Measurements from ENCODE around the gene AQP1. TPM values are rescaled to one million over a fixed set of nuclear protein-coding genes. Genes with fewer than 3 reads are reported as not detected.
A peak's percentile ranks its signal among the peaks of the same experiment; 100 is the strongest.

Gene AQP1
- total RNA-seq, 4 donors from 2014 or later: 81.9 to 149 (median 113) TPM

GRCh38 chr7:30906515-30907240 is 5.0 kb upstream of the AQP1 start:
- no peak overlapping the region for H3K4me3 ChIP-seq
- ATAC-seq: no peak
- TF ChIP-seq POLR2A (IDR thresholded peaks at IDR 0.05) (no peak), CTCF (IDR thresholded peaks at IDR 0.05 in 4 of 5, conservative IDR thresholded peaks at IDR 0.05 in 1 of 5) (no peak)

GRCh38 chr7:30907527-30908267 is 4.0 kb upstream of the AQP1 start:
- no peaks in the 10 kb centered on the region for H3K27me3 ChIP-seq
- peak overlapping the region; percentile 25 to 61 (median 50) for H3K27ac ChIP-seq
- intact Hi-C loops (cut with DNase I; ENCODE audit: low total_unique reads) (no loop called here), in situ Hi-C loops (cut with MboI; ENCODE audit: low sequenced_read_pairs in 4 of 4) (no loop called here)
- DNase-seq (no peak), ATAC-seq (peak; percentile 8 to 37)
- TF ChIP-seq CTCF (IDR thresholded peaks at IDR 0.05 in 4 of 5, conservative IDR thresholded peaks at IDR 0.05 in 1 of 5): no peak
- TF ChIP-seq POLR2A (IDR thresholded peaks at IDR 0.05): no peak
- no peaks in the 10 kb centered on the region for H3K36me3 ChIP-seq
- no peaks in the 10 kb centered on the region for H3K9me3 ChIP-seq
- H3K4me3 ChIP-seq: no peak overlapping the region
- H3K4me1 ChIP-seq: peaks cover 3 to 14% of the 10 kb centered on the region in 2 donors

More at GRCh38 chr7:30906515-30907240, 5.0 kb upstream of the AQP1 start:
- H3K27ac ChIP-seq: peak overlapping the region in 3 of 4 donors; percentile 3 to 59 (median 25)
- in situ Hi-C loops (cut with MboI; ENCODE audit: low sequenced_read_pairs in 4 of 4): no loop called here
- peaks cover 3 to 14% of the 10 kb centered on the region in 2 donors for H3K4me1 ChIP-seq
- intact Hi-C loops (cut with DNase I; ENCODE audit: low total_unique reads): no loop called here
- no peaks in the 10 kb centered on the region for H3K27me3 ChIP-seq
- no peaks in the 10 kb centered on the region for H3K36me3 ChIP-seq
- no peak for DNase-seq
- no peaks in the 10 kb centered on the region for H3K9me3 ChIP-seq

- intact Hi-C loops (cut with DNase I; ENCODE audit: low total_unique reads): no loop called here
- TF ChIP-seq POLR2A (IDR thresholded peaks at IDR 0.05): no peak
- no peak for TF ChIP-seq CTCF (IDR thresholded peaks at IDR 0.05 in 4 of 5, conservative IDR thresholded peaks at IDR 0.05 in 1 of 5)
Observed at GRCh38 chr7:30908681-30909080, 3.0 kb upstream of the AQP1 start.

GRCh38 chr7:30909431-30909830 is 2.2 kb upstream of the AQP1 start:
- peak overlapping the region in 1 of 4 donors; percentile 6 for H3K27ac ChIP-seq

More at GRCh38 chr7:30908681-30909080, 3.0 kb upstream of the AQP1 start:
- DNase-seq: no peak
- in situ Hi-C loops (cut with MboI; ENCODE audit: low sequenced_read_pairs in 4 of 4): no loop called here
- peak overlapping the region in 3 of 4 donors; percentile 25 to 61 (median 59) for H3K27ac ChIP-seq
- H3K9me3 ChIP-seq: no peaks in the 10 kb centered on the region
- H3K4me3 ChIP-seq: no peak overlapping the region
- no peaks in the 10 kb centered on the region for H3K27me3 ChIP-seq
- peaks cover 3 to 14% of the 10 kb centered on the region in 2 donors for H3K4me1 ChIP-seq
- ATAC-seq: no peak
- no peaks in the 10 kb centered on the region for H3K36me3 ChIP-seq

More at GRCh38 chr7:30909431-30909830, 2.2 kb upstream of the AQP1 start:
- in situ Hi-C loops (cut with MboI; ENCODE audit: low sequenced_read_pairs in 4 of 4) (no loop called here), intact Hi-C loops (cut with DNase I; ENCODE audit: low total_unique reads) (no loop called here)
- TF ChIP-seq CTCF (IDR thresholded peaks at IDR 0.05 in 4 of 5, conservative IDR thresholded peaks at IDR 0.05 in 1 of 5): no peak
- TF ChIP-seq POLR2A (IDR thresholded peaks at IDR 0.05): no peak
- Histone ChIP-seq H3K4me3 (no peak overlapping the region), H3K27me3 (no peaks in the 10 kb centered on the region), H3K4me1 (peaks cover 3 to 14% of the 10 kb centered on the region in 2 donors), H3K36me3 (no peaks in the 10 kb centered on the region), H3K9me3 (no peaks in the 10 kb centered on the region)
- DNase-seq (no peak), ATAC-seq (no peak)

Data from gastrocnemius medialis (tissue), 4 donors.